Heart right ventricle (tissue), 16 donors: Measurements from ENCODE around the gene ADRA2A. TPM values are rescaled to one million over a fixed set of nuclear protein-coding genes. Genes with fewer than 3 reads are reported as not detected.

Source experiments
- ATAC-seq, 8 donors: fragments of 200-7000 bp; cut with Tn5 transposase; one replicate each; pipeline ENCODE4 v1.9.1; 2020; ENCODE audit warnings: mild to moderate bottlenecking in 8 of 8, moderate library complexity in 8 of 8, moderate number of reproducible peaks in 1 of 8
- DNase-seq, 2 donors: peaks; one replicate each; pipeline ENCODE4 v3.0.0-alpha.2; 2020
- H3K27ac ChIP-seq, 10 donors: fragments of 200-600 bp; sonication (generic) in 2 of 10; one replicate each; pipeline versions ENCODE4 v1.5.0 to v1.8.0; 2020 to 2022; ENCODE audit warnings: mild to moderate bottlenecking in 3 of 10
- H3K27me3 ChIP-seq, 7 donors: fragments of 200-600 bp; one replicate each; pipeline ENCODE4 v1.8.0; 2021 to 2022; ENCODE audit warnings: mild to moderate bottlenecking in 2 of 7
- H3K36me3 ChIP-seq, 9 donors: fragments of 200-600 bp; sonication (generic) in 1 of 9; one replicate each; pipeline versions ENCODE4 v1.5.0 to v1.8.0; 2020 to 2022; ENCODE audit warnings: mild to moderate bottlenecking in 2 of 9
- H3K4me1 ChIP-seq, 9 donors: fragments of 200-600 bp; sonication (generic) in 1 of 9; one replicate each; pipeline versions ENCODE4 v1.5.0 to v1.8.0; 2020 to 2022; ENCODE audit warnings: mild to moderate bottlenecking in 4 of 9
- H3K4me3 ChIP-seq, 10 donors: fragments of 200-600 bp; sonication (generic) in 2 of 10; one replicate each; pipeline versions ENCODE4 v1.5.0 to v1.8.0; 2020 to 2022; ENCODE audit warnings: mild to moderate bottlenecking in 7 of 10, moderate library complexity in 2 of 10
- H3K9me3 ChIP-seq, 11 donors: fragments of 200-600 bp in 10 of 11; sonication (generic) in 2 of 11; one replicate each; pipeline versions ENCODE4 v1.5.0 to v1.8.0; 2013 to 2022; ENCODE audit warnings: mild to moderate bottlenecking in 2 of 11, control low read depth in 1 of 11, moderate library complexity in 1 of 11
- WGBS, 2 donors: extraction: QIAGEN DNeasy Blood & Tissue Kit; methylation state at CpG; one replicate each; pipeline ENCODE4 v1.1.7; 2013; ENCODE audit warnings: inconsistent platforms in 1 of 2; 5-methylcytosine and 5-hydroxymethylcytosine counted together
- intact Hi-C, 10 donors: fragments of 100-400 bp; cut with DNase I; formaldehyde crosslinking; loops; one replicate each; pipeline versions ENCODE4 v1.11.1 to v1.14.2; 2022
- polyA plus RNA-seq, 2 donors: library from polyadenylated mRNA; stranded (reverse); fragments of 200-250 nt; gene quantifications; one replicate each; pipeline ENCODE4 v1.2.3, GENCODE V29; 2013
- total RNA-seq, 10 donors: library from RNA; stranded (reverse); fragmentation: NEBNext Ultra II Directional in 3 of 10; extraction: Animal tissue kit (Norgen Biotek cat#: 25700) in 3 of 10; gene quantifications; one replicate each; pipeline versions ENCODE4 v1.2.1 to v1.2.4, GENCODE V29; 2021 to 2023
- TF ChIP-seq, protein P1 (sequence below), 9 donors: fragments of 200-600 bp; sonication (generic) in 2 of 9; IDR thresholded peaks; one replicate each; pipeline versions ENCODE4 v1.5.0 to v1.8.0; 2021 to 2022; ENCODE audit warnings: antibody characterized with exemption in 9 of 9, mild to moderate bottlenecking in 5 of 9, moderate library complexity in 1 of 9
- donor health status: Arrhythmogenic right ventricular cardiomyopathy.
- donor health status: ischemic (EF 13 %, LVEDD 7.1; RV severe dilation, severe dysfunction).
- donor health status: healthy with polysubstance abuse.
- donor health status: DM: no; HTN: yes; CAD: no.
- donor health status: DM: no; HTN: no; CAD: no.
- donor health status: ischemic (EF 25% LVEDD 6.9; RV normal size, moderate dysfunction).
- donor health status: ischemic (EF 25% LVEDD 5.7; RV mildly dilated, moderate dysfunction).
- donor health status: healthy.
- donor health status: DM: yes; HTN: yes; CAD: no.
- donor health status: Ischemic cardiomyopathy.
- donor health status: ischemic (EF 35%, LVEDD 5.7; RV mildly dilated, moderate dysfunction).
- donor health status: nonischemic (EF 11% LVEDD 7.7; RV severe dilation, severe dysfunction).
- donor health status: DM: yes; HTN: yes; CAD: no.
- donor health status: PGD.
- donor health status: ischemic (EF 29% LVEDD 5.4; RV normal size, mild dysfunction).
- donor health status: nonischemic (EF 23%, LVEDD 6.1; RV moderate dilation, normal function).

Gene ADRA2A
- total and polyA plus RNA-seq, 12 donors, result 0.29 to 1.4 (median 0.66) TPM

- no peak overlapping the region for H3K4me3 ChIP-seq
- DNase-seq (no peak), ATAC-seq (no peak)
- H3K27ac ChIP-seq, result no peak overlapping the region
- TF ChIP-seq, protein P1, sequence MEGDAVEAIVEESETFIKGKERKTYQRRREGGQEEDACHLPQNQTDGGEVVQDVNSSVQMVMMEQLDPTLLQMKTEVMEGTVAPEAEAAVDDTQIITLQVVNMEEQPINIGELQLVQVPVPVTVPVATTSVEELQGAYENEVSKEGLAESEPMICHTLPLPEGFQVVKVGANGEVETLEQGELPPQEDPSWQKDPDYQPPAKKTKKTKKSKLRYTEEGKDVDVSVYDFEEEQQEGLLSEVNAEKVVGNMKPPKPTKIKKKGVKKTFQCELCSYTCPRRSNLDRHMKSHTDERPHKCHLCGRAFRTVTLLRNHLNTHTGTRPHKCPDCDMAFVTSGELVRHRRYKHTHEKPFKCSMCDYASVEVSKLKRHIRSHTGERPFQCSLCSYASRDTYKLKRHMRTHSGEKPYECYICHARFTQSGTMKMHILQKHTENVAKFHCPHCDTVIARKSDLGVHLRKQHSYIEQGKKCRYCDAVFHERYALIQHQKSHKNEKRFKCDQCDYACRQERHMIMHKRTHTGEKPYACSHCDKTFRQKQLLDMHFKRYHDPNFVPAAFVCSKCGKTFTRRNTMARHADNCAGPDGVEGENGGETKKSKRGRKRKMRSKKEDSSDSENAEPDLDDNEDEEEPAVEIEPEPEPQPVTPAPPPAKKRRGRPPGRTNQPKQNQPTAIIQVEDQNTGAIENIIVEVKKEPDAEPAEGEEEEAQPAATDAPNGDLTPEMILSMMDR (IDR thresholded peaks at IDR 0.05), result no peak
- H3K36me3 ChIP-seq, result no peaks in the 10 kb centered on the region
- H3K27me3 ChIP-seq, result peaks cover 0 to 8% (median 0%) of the 10 kb centered on the region in 7 donors
- H3K4me1 ChIP-seq, result no peaks in the 10 kb centered on the region
- 90 to 91% methylated on average over 8 of the region's 8 CpGs for WGBS, 2 donors
- no peaks in the 10 kb centered on the region for H3K9me3 ChIP-seq
- intact Hi-C loops, result no loop called here
Measured at GRCh38 chr10:111113238-111113960, 36.6 kb downstream of the ADRA2A start.

GRCh38 chr10:111113961-111114757 lies 37.3 kb downstream of the ADRA2A start:
- intact Hi-C loops, result no loop called here
- Histone ChIP-seq H3K27ac (no peak overlapping the region), H3K27me3 (peaks cover 0 to 8% (median 0%) of the 10 kb centered on the region in 7 donors), H3K9me3 (no peaks in the 10 kb centered on the region), H3K4me3 (no peak overlapping the region), H3K36me3 (no peaks in the 10 kb centered on the region), H3K4me1 (no peaks in the 10 kb centered on the region)
- no peak for ATAC-seq
- WGBS, 2 donors, result 70 to 77% methylated on average over 12 of the region's 12 CpGs
- TF ChIP-seq, protein P1 (IDR thresholded peaks at IDR 0.05), result no peak
- DNase-seq, result no peak

DNA sequence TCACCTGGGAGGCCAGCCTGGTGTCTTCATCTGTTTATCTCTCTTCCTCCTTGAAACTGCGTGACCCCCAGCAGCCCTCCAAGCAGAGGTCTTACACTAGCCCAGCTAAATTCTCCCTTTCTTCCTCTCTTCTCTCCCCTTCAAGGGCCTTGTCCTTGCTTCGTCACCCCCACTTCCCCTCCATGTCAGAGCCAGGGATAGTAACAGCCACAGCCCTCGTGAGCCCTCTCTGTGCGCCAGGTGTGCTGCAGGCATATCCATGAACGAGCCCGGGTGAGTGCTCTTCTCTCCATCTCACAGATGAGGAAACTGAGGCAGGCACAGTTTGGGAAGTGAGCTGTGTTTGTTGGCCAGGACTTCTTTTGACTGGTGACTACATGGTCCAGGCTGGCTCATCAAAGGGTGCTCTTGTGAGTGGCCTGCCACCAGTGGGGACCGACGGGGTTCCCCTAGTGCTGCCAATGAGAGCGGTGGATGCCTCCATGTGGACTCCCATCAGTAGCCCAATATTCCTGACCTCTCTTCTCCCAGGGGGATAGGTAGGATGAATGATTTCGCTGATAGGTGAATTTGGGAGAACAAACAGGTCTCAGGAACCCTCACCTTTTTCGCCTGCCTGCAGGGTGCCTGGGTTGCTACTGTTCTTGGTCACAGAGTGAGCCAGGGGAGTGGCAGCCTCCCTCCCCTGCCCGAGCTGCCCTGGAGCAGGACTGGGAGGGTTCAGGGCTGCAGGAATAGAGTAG lies 38.1 kb downstream of the ADRA2A start:
- ATAC-seq, result no peak
- H3K27ac ChIP-seq, result no peak overlapping the region
- 83 to 85% methylated on average over 12 of the region's 12 CpGs for WGBS, 2 donors

More for the DNA sequence above, 38.1 kb downstream of the ADRA2A start:
- Histone ChIP-seq H3K4me3 (no peak overlapping the region), H3K4me1 (no peaks in the 10 kb centered on the region), H3K9me3 (no peaks in the 10 kb centered on the region), H3K27me3 (peaks cover 0 to 8% (median 0%) of the 10 kb centered on the region in 7 donors), H3K36me3 (no peaks in the 10 kb centered on the region)
- intact Hi-C loops, result no loop called here
- TF ChIP-seq, protein P1 (IDR thresholded peaks at IDR 0.05), result no peak
- DNase-seq, result no peak
